Hepatocyte (in vitro differentiated cells): Measurements from ENCODE around the gene PRKG1.

Experiments
- CTCF ChIP-seq: fragments of 200-600 bp; sonication (generic); IDR thresholded peaks from 2 replicates; pipeline ENCODE4 v1.5.1; 2016; ENCODE audit warnings: antibody characterized with exemption, mild to moderate bottlenecking; ENCODE audit not compliant: poor library complexity
- EZH2 ChIP-seq: fragments of 200-600 bp; sonication (generic); IDR thresholded peaks from 2 replicates; pipeline ENCODE4 v1.6.1; 2016; ENCODE audit warnings: antibody characterized with exemption, mild to moderate bottlenecking, borderline replicate concordance
- EZH2phosphoT487 ChIP-seq: fragments of 200-600 bp; sonication (generic); IDR thresholded peaks from one replicate; pipeline ENCODE4 v1.6.1; 2018; ENCODE audit warnings: antibody characterized with exemption, mild to moderate bottlenecking, low read depth, moderate library complexity; ENCODE audit not compliant: unreplicated experiment, severe bottlenecking

- no peak for TF ChIP-seq CTCF
- no peak for TF ChIP-seq EZH2
- TF ChIP-seq EZH2phosphoT487, result no peak
Observed at GRCh38 chr10:51180141-51180540, 105.9 kb downstream of the PRKG1 start.
